SK-N-SH treated with all-trans-retinoic acid at 6 μM for 48 hours (cell line): ENCODE data around the gene SIN3B.

ENCODE experiments used
- ESRRG ChIP-seq: fragments of 250-450 bp; sonication (Bioruptor Pico); IDR thresholded peaks from 2 replicates; pipeline ENCODE4 v1.6.1; 2021; ENCODE audit warnings: mild to moderate bottlenecking
- TCF4 ChIP-seq: fragments of 250-450 bp; sonication (Bioruptor Pico); IDR thresholded peaks from 2 replicates; pipeline ENCODE4 v1.8.0; 2021; ENCODE audit warnings: mild to moderate bottlenecking, moderate library complexity, borderline replicate concordance
- ZC3H10 ChIP-seq: fragments of 250-450 bp; sonication (Bioruptor Pico); IDR thresholded peaks from 2 replicates; pipeline ENCODE4 v1.5.1; 2021; ENCODE audit warnings: mild to moderate bottlenecking, moderate library complexity
- ZFP3 ChIP-seq: fragments of 250-450 bp; sonication (Bioruptor Pico); IDR thresholded peaks from 2 replicates; pipeline ENCODE4 v1.5.0; 2020; ENCODE audit warnings: mild to moderate bottlenecking, moderate library complexity
- ZFP30 ChIP-seq: fragments of 450-650 bp; formaldehyde crosslinking; IDR thresholded peaks from 2 replicates; pipeline ENCODE4 v1.5.0; 2022; ENCODE audit warnings: mild to moderate bottlenecking, moderate library complexity
- ZNF565 ChIP-seq: fragments of 450-650 bp; formaldehyde crosslinking; conservative IDR thresholded peaks from 2 replicates; pipeline ENCODE4 v1.5.0; 2020; ENCODE audit warnings: low read depth, mild to moderate bottlenecking, moderate library complexity
- ZNF70 ChIP-seq: fragments of 450-650 bp; formaldehyde crosslinking; IDR thresholded peaks from 2 replicates; pipeline ENCODE4 v1.5.0; 2020; ENCODE audit warnings: mild to moderate bottlenecking, moderate library complexity
- ZNF8 ChIP-seq: fragments of 450-650 bp; formaldehyde crosslinking; IDR thresholded peaks from 2 replicates; pipeline ENCODE4 v1.5.0; 2020; ENCODE audit warnings: mild to moderate bottlenecking, moderate library complexity
- TF ChIP-seq, protein P1 (sequence below): fragments of 250-450 bp; sonication (Bioruptor Pico); IDR thresholded peaks from 2 replicates; pipeline ENCODE4 v1.8.0; 2021; ENCODE audit warnings: low read depth, mild to moderate bottlenecking, moderate library complexity, borderline replicate concordance
- TF ChIP-seq, protein P2 (sequence below): fragments of 250-450 bp; sonication (Bioruptor Pico); IDR thresholded peaks from 2 replicates; pipeline ENCODE4 v1.8.0; 2020; ENCODE audit warnings: mild to moderate bottlenecking, moderate library complexity, borderline replicate concordance
- TF ChIP-seq, protein P3 (sequence below): fragments of 250-450 bp; sonication (Bioruptor Pico); IDR thresholded peaks from 2 replicates; pipeline ENCODE4 v1.5.1; 2021; ENCODE audit warnings: mild to moderate bottlenecking, moderate library complexity

DNA sequence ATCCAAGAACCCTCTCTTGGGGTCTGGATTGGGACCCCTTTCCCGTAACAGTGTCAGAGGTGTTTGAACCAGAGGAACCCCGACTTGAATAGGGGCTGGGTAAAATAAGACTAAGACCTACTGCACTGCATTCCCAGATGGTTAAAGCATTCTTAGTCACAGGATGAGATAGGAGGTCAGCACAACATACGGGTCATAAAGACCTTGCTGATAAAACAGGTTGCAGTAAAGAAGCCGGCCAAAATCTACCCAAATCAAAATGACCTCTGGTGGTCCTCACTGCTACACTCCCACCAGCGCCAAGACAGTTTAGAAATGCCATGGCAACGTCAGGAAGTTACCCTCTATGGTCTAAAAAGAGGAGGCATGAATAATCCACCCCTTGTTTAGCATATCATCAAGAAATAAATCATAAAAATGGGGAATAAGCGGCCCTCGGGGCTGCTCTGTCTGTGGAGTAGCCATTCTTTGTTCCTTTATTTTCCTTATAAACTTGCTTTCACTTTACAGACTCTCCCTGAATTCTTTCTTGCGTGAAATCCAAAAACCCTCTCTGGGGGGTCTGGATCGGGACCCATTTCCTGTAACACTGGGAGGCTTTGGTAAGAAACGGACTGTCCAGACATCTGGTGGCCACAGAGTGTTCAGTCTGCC, 4.4 kb upstream of the SIN3B start:
- TF ChIP-seq ZFP3 (CRISPR knock-in tag), result no peak
- TF ChIP-seq ZNF565, result no peak
- TF ChIP-seq ZFP30 (CRISPR knock-in tag), result no peak
- no peak for TF ChIP-seq TCF4
- no peak for TF ChIP-seq ZNF70 (CRISPR knock-in tag)
- no peak for TF ChIP-seq ZC3H10 (CRISPR knock-in tag)
- TF ChIP-seq, protein P1, sequence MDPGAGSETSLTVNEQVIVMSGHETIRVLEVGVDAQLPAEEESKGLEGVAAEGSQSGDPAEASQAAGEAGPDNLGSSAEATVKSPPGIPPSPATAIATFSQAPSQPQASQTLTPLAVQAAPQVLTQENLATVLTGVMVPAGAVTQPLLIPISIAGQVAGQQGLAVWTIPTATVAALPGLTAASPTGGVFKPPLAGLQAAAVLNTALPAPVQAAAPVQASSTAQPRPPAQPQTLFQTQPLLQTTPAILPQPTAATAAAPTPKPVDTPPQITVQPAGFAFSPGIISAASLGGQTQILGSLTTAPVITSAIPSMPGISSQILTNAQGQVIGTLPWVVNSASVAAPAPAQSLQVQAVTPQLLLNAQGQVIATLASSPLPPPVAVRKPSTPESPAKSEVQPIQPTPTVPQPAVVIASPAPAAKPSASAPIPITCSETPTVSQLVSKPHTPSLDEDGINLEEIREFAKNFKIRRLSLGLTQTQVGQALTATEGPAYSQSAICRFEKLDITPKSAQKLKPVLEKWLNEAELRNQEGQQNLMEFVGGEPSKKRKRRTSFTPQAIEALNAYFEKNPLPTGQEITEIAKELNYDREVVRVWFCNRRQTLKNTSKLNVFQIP (CRISPR knock-in tag), result no peak
- TF ChIP-seq, protein P2, sequence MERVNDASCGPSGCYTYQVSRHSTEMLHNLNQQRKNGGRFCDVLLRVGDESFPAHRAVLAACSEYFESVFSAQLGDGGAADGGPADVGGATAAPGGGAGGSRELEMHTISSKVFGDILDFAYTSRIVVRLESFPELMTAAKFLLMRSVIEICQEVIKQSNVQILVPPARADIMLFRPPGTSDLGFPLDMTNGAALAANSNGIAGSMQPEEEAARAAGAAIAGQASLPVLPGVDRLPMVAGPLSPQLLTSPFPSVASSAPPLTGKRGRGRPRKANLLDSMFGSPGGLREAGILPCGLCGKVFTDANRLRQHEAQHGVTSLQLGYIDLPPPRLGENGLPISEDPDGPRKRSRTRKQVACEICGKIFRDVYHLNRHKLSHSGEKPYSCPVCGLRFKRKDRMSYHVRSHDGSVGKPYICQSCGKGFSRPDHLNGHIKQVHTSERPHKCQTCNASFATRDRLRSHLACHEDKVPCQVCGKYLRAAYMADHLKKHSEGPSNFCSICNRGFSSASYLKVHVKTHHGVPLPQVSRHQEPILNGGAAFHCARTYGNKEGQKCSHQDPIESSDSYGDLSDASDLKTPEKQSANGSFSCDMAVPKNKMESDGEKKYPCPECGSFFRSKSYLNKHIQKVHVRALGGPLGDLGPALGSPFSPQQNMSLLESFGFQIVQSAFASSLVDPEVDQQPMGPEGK (CRISPR knock-in tag), result no peak
- no peak for TF ChIP-seq ZNF8 (CRISPR knock-in tag)
- TF ChIP-seq, protein P3, sequence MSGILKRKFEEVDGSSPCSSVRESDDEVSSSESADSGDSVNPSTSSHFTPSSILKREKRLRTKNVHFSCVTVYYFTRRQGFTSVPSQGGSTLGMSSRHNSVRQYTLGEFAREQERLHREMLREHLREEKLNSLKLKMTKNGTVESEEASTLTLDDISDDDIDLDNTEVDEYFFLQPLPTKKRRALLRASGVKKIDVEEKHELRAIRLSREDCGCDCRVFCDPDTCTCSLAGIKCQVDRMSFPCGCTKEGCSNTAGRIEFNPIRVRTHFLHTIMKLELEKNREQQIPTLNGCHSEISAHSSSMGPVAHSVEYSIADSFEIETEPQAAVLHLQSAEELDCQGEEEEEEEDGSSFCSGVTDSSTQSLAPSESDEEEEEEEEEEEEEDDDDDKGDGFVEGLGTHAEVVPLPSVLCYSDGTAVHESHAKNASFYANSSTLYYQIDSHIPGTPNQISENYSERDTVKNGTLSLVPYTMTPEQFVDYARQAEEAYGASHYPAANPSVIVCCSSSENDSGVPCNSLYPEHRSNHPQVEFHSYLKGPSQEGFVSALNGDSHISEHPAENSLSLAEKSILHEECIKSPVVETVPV (CRISPR knock-in tag), result no peak
- TF ChIP-seq ESRRG (CRISPR knock-in tag), result no peak
